RWPE2 (cell line): ENCODE data around the gene FAM120B.

Experiments
- ATAC-seq: fragments of 200-7000 bp; cut with Tn5 transposase; 3 replicates; pipeline ENCODE4 v1.9.1; 2021; ENCODE audit warnings: low read depth
- DNase-seq: peaks from one replicate; pipeline ENCODE4 v3.0.0-alpha.2; 2020; ENCODE audit warnings: low spot score
- H3K27ac ChIP-seq: fragments of 450-650 bp; 2 replicates; pipeline ENCODE4 v1.5.1; 2017; ENCODE audit warnings: mild to moderate bottlenecking; ENCODE audit not compliant: poor library complexity, severe bottlenecking
- H3K27me3 ChIP-seq: fragments of 250-450 bp; sonication (Bioruptor Pico); 2 replicates; pipeline ENCODE4 v1.5.1; 2021; ENCODE audit warnings: mild to moderate bottlenecking, moderate library complexity; ENCODE audit not compliant: insufficient read depth, poor library complexity, severe bottlenecking
- H3K36me3 ChIP-seq: fragments of 250-450 bp; sonication (Bioruptor Pico); 2 replicates; pipeline ENCODE4 v1.5.1; 2020; ENCODE audit warnings: low read depth, mild to moderate bottlenecking, moderate library complexity
- H3K4me1 ChIP-seq: fragments of 250-450 bp; sonication (Bioruptor Pico); 2 replicates; pipeline ENCODE4 v1.5.1; 2021; ENCODE audit warnings: mild to moderate bottlenecking, moderate library complexity; ENCODE audit not compliant: insufficient read depth, poor library complexity, severe bottlenecking
- H3K4me3 ChIP-seq: fragments of 250-450 bp; sonication (Bioruptor Pico); 2 replicates; pipeline ENCODE4 v1.5.1; 2021; ENCODE audit warnings: mild to moderate bottlenecking, moderate library complexity; ENCODE audit not compliant: severe bottlenecking
- H3K9me3 ChIP-seq: fragments of 250-450 bp; sonication (Bioruptor Pico); 2 replicates; pipeline ENCODE4 v1.5.1; 2021; ENCODE audit warnings: mild to moderate bottlenecking, moderate library complexity; ENCODE audit not compliant: severe bottlenecking
- TF ChIP-seq, protein P1 (sequence below): fragments of 450-650 bp; IDR thresholded peaks from one replicate; pipeline ENCODE4 v1.5.1; 2017; ENCODE audit warnings: mild to moderate bottlenecking, moderate library complexity; ENCODE audit not compliant: poor library complexity, severe bottlenecking

Gene FAM120B

GRCh38 chr6:170416303-170416702, 109.7 kb downstream of the FAM120B start:
- H3K27me3 ChIP-seq: no peaks in the 10 kb centered on the region
- TF ChIP-seq, protein P1, sequence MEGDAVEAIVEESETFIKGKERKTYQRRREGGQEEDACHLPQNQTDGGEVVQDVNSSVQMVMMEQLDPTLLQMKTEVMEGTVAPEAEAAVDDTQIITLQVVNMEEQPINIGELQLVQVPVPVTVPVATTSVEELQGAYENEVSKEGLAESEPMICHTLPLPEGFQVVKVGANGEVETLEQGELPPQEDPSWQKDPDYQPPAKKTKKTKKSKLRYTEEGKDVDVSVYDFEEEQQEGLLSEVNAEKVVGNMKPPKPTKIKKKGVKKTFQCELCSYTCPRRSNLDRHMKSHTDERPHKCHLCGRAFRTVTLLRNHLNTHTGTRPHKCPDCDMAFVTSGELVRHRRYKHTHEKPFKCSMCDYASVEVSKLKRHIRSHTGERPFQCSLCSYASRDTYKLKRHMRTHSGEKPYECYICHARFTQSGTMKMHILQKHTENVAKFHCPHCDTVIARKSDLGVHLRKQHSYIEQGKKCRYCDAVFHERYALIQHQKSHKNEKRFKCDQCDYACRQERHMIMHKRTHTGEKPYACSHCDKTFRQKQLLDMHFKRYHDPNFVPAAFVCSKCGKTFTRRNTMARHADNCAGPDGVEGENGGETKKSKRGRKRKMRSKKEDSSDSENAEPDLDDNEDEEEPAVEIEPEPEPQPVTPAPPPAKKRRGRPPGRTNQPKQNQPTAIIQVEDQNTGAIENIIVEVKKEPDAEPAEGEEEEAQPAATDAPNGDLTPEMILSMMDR: no peak
- H3K9me3 ChIP-seq: no peaks in the 10 kb centered on the region
- H3K4me1 ChIP-seq: no peaks in the 10 kb centered on the region
- DNase-seq: no peak
- no peak overlapping the region for H3K27ac ChIP-seq
- H3K36me3 ChIP-seq: no peaks in the 10 kb centered on the region
- ATAC-seq: no peak
- no peak overlapping the region for H3K4me3 ChIP-seq

- Histone ChIP-seq H3K27me3 (no peaks in the 10 kb centered on the region), H3K36me3 (no peaks in the 10 kb centered on the region), H3K4me3 (no peak overlapping the region), H3K4me1 (no peaks in the 10 kb centered on the region), H3K9me3 (no peaks in the 10 kb centered on the region), H3K27ac (no peak overlapping the region)
- TF ChIP-seq, protein P1: no peak
- ATAC-seq: no peak
- no peak for DNase-seq
These were observed 110.5 kb downstream of the FAM120B start for GRCh38 chr6:170416959-170417606.

GRCh38 chr6:170417881-170418280, 111.3 kb downstream of the FAM120B start:
- Histone ChIP-seq H3K27me3 (no peaks in the 10 kb centered on the region), H3K4me3 (no peak overlapping the region), H3K36me3 (no peaks in the 10 kb centered on the region), H3K4me1 (no peaks in the 10 kb centered on the region), H3K27ac (no peak overlapping the region), H3K9me3 (no peaks in the 10 kb centered on the region)
- DNase-seq (no peak), ATAC-seq (no peak)
- TF ChIP-seq, protein P1: no peak

DNA sequence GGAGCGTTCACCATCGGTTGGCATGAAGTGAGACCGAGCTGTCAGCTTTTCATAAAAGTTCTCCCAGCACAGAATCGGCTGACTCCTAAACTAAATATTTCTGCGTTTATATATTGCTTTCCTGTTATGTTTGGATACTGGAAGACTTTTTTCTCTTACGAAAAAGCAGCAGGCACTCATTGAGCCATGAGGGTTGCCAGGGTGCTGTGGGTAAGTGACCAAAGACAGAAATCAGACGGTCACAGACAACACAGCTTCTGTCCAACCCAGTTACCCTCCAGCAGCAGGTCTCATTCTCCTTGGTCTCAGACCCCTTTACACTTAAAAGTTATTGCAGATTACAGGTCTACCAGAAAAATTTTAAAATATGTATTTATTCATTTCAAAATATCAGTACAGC, 113.7 kb downstream of the FAM120B start:
- Histone ChIP-seq H3K36me3 (no peaks in the 10 kb centered on the region), H3K27me3 (no peaks in the 10 kb centered on the region), H3K9me3 (no peaks in the 10 kb centered on the region), H3K4me1 (no peaks in the 10 kb centered on the region), H3K4me3 (no peak overlapping the region), H3K27ac (no peak overlapping the region)
- DNase-seq (no peak), ATAC-seq (no peak)
- TF ChIP-seq, protein P1: no peak
